PC-9 (cell line): ENCODE results near the gene NKX2-4. TPM values are rescaled to one million over a fixed set of nuclear protein-coding genes. Genes with fewer than 3 reads are reported as not detected.

Experiments used
- BruUV-seq: library from RNA; stranded (reverse); fragments of 400-500 nt; replicated peaks from 2 replicates; lab custom pipeline; 2021; lab: Mats Ljungman, UMichigan
- CTCF ChIA-PET: fragments of 300-600 bp; sonication (Branson Sonifier 250); formaldehyde crosslinking; loops from one replicate; lab custom pipeline; 2022; ENCODE audit warnings: antibody characterized with exemption; lab: Charles Lee
- POLR2A ChIA-PET: fragments of 300-600 bp; sonication (Branson Sonifier 250); formaldehyde crosslinking; loops from one replicate; lab custom pipeline; 2022; ENCODE audit warnings: antibody characterized with exemption; ENCODE audit not compliant: unreplicated experiment; lab: Charles Lee
- DNase-seq, 2 experiments: peaks; one replicate each; pipeline versions ENCODE4 v3.0.0 to v3.0.0-alpha.2; 2015 to 2022; ENCODE audit warnings: mixed read lengths in 1 of 2
- H2AFZ ChIP-seq: fragments of 200-600 bp; sonication (generic); 2 replicates; pipeline ENCODE4 v1.8.1; 2017; ENCODE audit warnings: antibody characterized with exemption
- H3F3A ChIP-seq: fragments of 200-600 bp; sonication (generic); 2 replicates; pipeline ENCODE4 v1.8.1; 2017; ENCODE audit warnings: antibody characterized with exemption, mild to moderate bottlenecking, low read depth; ENCODE audit not compliant: insufficient read depth
- H3K27ac ChIP-seq: fragments of 200-600 bp; sonication (generic); 2 replicates; pipeline ENCODE4 v1.6.1; 2016; ENCODE audit warnings: mixed run types
- H3K27me3 ChIP-seq: fragments of 200-600 bp; sonication (generic); 2 replicates; pipeline ENCODE4 v1.6.1; 2016; ENCODE audit warnings: low read depth, mixed run types; ENCODE audit not compliant: insufficient read depth
- H3K36me3 ChIP-seq: fragments of 200-600 bp; sonication (generic); 2 replicates; pipeline ENCODE4 v1.6.1; 2016; ENCODE audit warnings: low read depth, mixed run types
- H3K4me1 ChIP-seq: fragments of 200-600 bp; sonication (generic); replicated peaks from 2 replicates; pipeline ENCODE4 v1.6.1; 2016; ENCODE audit warnings: mixed run types; ENCODE audit not compliant: insufficient read depth
- H3K4me2 ChIP-seq: fragments of 200-600 bp; sonication (generic); 2 replicates; pipeline ENCODE4 v1.6.1; 2017; ENCODE audit warnings: mixed run types
- H3K4me3 ChIP-seq: fragments of 200-600 bp; sonication (generic); 2 replicates; pipeline ENCODE4 v1.6.1; 2016; ENCODE audit warnings: mixed run types
- H3K79me2 ChIP-seq: fragments of 200-600 bp; sonication (generic); 2 replicates; pipeline ENCODE4 v1.6.1; 2017; ENCODE audit warnings: low read depth, mixed run types
- H3K9me2 ChIP-seq: fragments of 200-600 bp; sonication (generic); 2 replicates; pipeline ENCODE4 v1.8.1; 2017; ENCODE audit warnings: mild to moderate bottlenecking; ENCODE audit not compliant: insufficient read depth
- H3K9me3 ChIP-seq: fragments of 200-600 bp; sonication (generic); 2 replicates; pipeline ENCODE4 v1.8.1; 2016; ENCODE audit warnings: low read depth; ENCODE audit not compliant: insufficient read depth
- H4K20me1 ChIP-seq: fragments of 200-600 bp; sonication (generic); 2 replicates; pipeline ENCODE4 v1.8.1; 2017; ENCODE audit not compliant: insufficient read depth
- CTCF ChIP-seq: fragments of 200-600 bp; sonication (generic); conservative IDR thresholded peaks from 2 replicates; pipeline ENCODE4 v1.6.1; 2017; ENCODE audit warnings: mixed run types, antibody characterized with exemption, mild to moderate bottlenecking, moderate library complexity
- EZH2 ChIP-seq: fragments of 200-600 bp; sonication (generic); IDR thresholded peaks from 2 replicates; pipeline ENCODE4 v1.8.0; 2017; ENCODE audit warnings: antibody characterized with exemption, low read depth
- intact Hi-C: fragments of 100-400 bp; cut with micrococcal nuclease; formaldehyde crosslinking; loops from one replicate; pipeline ENCODE4 v1.10.0; 2022; ENCODE audit not compliant: unreplicated experiment
- total RNA-seq: library from RNA; stranded (reverse); gene quantifications from 2 replicates; pipeline ENCODE4 v1.2.3, GENCODE V29; 2021

The NKX2-4 gene
- total RNA-seq, 1 experiment from 2014 or later, result not detected

- ChIA-PET POLR2A (no interaction called here), CTCF (no interaction called here)
- no peak overlapping the region for H3K27ac ChIP-seq
- no peak for DNase-seq
- no peak overlapping the region for H3K4me2 ChIP-seq
- no peaks in the 10 kb centered on the region for H3K9me3 ChIP-seq
- no peak overlapping the region for H2AFZ ChIP-seq
- BruUV-seq, result no TSS peak
- peaks cover 3% of the 10 kb centered on the region; the same call in 1 of the 2 replicates for H3K79me2 ChIP-seq
- peaks cover 37% of the 10 kb centered on the region for H4K20me1 ChIP-seq
- H3K36me3 ChIP-seq, result peaks cover 9% of the 10 kb centered on the region
- H3F3A ChIP-seq, result no peaks in the 10 kb centered on the region; the same call in 1 of the 2 replicates
- intact Hi-C loops, result no loop called here
- H3K4me3 ChIP-seq, result no peak overlapping the region
- H3K9me2 ChIP-seq, result no peaks in the 10 kb centered on the region
- no peaks in the 10 kb centered on the region for H3K4me1 ChIP-seq
- no peaks in the 10 kb centered on the region for H3K27me3 ChIP-seq
- TF ChIP-seq CTCF (no peak), EZH2 (no peak)
Measured at GRCh38 chr20:21378259-21378658, 19.1 kb downstream of the NKX2-4 start.

GRCh38 chr20:21377701-21378100 is 19.6 kb downstream of the NKX2-4 start:
- H4K20me1 ChIP-seq, result peaks cover 37% of the 10 kb centered on the region
- no TSS peak for BruUV-seq
- POLR2A ChIA-PET, result no interaction called here

GRCh38 chr20:21376626-21377025 is 20.7 kb downstream of the NKX2-4 start:
- Histone ChIP-seq H3K79me2 (peaks cover 3% of the 10 kb centered on the region; the same call in 1 of the 2 replicates), H3K4me1 (no peaks in the 10 kb centered on the region), H3K9me3 (no peaks in the 10 kb centered on the region), H3K4me2 (no peak overlapping the region), H3K9me2 (no peaks in the 10 kb centered on the region), H3K36me3 (no peaks in the 10 kb centered on the region; the same call in 1 of the 2 replicates), H3K4me3 (no peak overlapping the region), H3K27ac (no peak overlapping the region), H3F3A (no peaks in the 10 kb centered on the region; the same call in 1 of the 2 replicates), H4K20me1 (peaks cover 37% of the 10 kb centered on the region), H3K27me3 (no peaks in the 10 kb centered on the region), H2AFZ (no peak overlapping the region)
- no peak for DNase-seq
- intact Hi-C loops, result no loop called here
- BruUV-seq, result no TSS peak
- TF ChIP-seq CTCF (no peak), EZH2 (no peak)
- ChIA-PET POLR2A (no interaction called here), CTCF (no interaction called here)

More at GRCh38 chr20:21377701-21378100, 19.6 kb downstream of the NKX2-4 start:
- intact Hi-C loops, result no loop called here
- Histone ChIP-seq H3K9me2 (no peaks in the 10 kb centered on the region), H3K27ac (no peak overlapping the region), H3K4me2 (no peak overlapping the region), H3K36me3 (peaks cover 5% of the 10 kb centered on the region), H3K4me3 (no peak overlapping the region), H3K79me2 (peaks cover 3% of the 10 kb centered on the region; the same call in 1 of the 2 replicates), H2AFZ (no peak overlapping the region), H3F3A (no peaks in the 10 kb centered on the region; the same call in 1 of the 2 replicates), H3K9me3 (no peaks in the 10 kb centered on the region), H3K27me3 (no peaks in the 10 kb centered on the region), H3K4me1 (no peaks in the 10 kb centered on the region)
- no peak for TF ChIP-seq CTCF
- TF ChIP-seq EZH2, result no peak
- DNase-seq, result no peak
- CTCF ChIA-PET, result no interaction called here
